ENCODE results near the gene SSUH2. TPM values are rescaled to one million over a fixed set of nuclear protein-coding genes. Genes with fewer than 3 reads are reported as not detected.

SSUH2 gene
- total and polyA plus RNA-seq, 2 experiments from 2014 or later = 0.73 to 2.3 TPM

DNA sequence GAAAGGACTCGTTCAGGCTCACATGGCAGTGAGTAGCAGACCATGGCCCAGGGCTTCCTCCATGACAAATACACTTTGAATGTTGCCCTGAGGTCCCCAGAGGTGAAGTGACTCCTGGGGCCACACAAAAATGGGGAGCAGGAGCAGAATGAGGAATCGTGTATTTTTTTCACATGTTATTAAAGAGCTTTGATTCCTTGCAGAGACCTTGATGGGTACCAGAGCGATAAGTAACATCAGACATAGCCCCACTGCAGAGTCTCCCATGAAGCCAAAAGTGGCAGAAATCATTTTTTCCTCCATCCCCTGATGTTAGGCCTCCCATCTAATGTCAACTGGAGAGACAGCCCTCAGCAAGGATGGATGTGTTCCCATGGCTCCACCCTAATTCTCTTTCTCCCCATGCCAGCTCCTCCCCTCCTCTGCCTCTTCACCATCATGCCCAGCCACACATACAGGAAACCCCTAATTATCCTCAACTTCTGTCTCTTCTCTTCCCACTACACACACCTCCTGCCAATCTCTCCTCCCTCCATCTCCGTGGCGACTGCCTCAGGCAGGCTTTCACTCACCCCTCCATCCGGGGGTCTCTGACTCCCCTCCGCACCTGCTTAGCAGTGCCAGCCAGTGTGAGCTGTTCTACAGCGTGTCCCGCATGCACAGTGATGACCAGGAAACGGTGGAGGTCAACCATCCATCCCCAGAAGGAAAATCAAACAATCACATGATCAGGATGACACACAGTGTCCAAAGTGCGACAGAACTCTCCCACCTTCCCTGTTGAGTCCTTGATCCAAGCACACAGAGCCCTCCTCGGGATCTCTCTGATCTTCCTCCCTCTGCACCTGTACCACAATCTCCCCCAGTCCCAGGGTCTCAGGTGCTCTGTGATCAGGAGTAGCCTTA is 7.1 kb upstream of the SSUH2 start:
- H3K27me3 Mint-ChIP-seq (ENCODE audit: insufficient read depth, low read depth, poor library complexity) = peaks cover 10% of the 10 kb centered on the region
- no peaks in the 10 kb centered on the region for H4K20me1 ChIP-seq (replicated peaks; ENCODE audit: insufficient read depth)
- peaks cover 6% of the 10 kb centered on the region; the same call in 1 of the 3 replicates for H3K9me3 Mint-ChIP-seq
- no peaks in the 10 kb centered on the region; the same call in 2 of the 3 replicates for H3K36me3 Mint-ChIP-seq (ENCODE audit: low read depth)
- H3F3A ChIP-seq (replicated peaks; ENCODE audit: low read depth) = no peaks in the 10 kb centered on the region
- H3K27ac ChIP-seq (ENCODE audit: low read depth) = no peak overlapping the region
- no peaks in the 10 kb centered on the region for H3K79me2 ChIP-seq (replicated peaks; ENCODE audit: insufficient read depth)
- TF ChIP-seq CREB1 (CRISPR knock-in tag; IDR thresholded peaks at IDR 0.05; ENCODE audit: low read depth) (no peak), EZH2phosphoT487 (IDR thresholded peaks at IDR 0.05; ENCODE audit: unreplicated experiment) (no peak), REST (IDR thresholded peaks at IDR 0.05; ENCODE audit: unreplicated experiment) (no peak), ZNF462 (CRISPR knock-in tag; IDR thresholded peaks at IDR 0.05) (no peak), NANOG (IDR thresholded peaks at IDR 0.05; ENCODE audit: borderline replicate concordance) (no peak), STAT1 (IDR thresholded peaks at IDR 0.05; ENCODE audit: unreplicated experiment) (no peak), ZNF331 (CRISPR knock-in tag; IDR thresholded peaks at IDR 0.05; ENCODE audit: low read depth) (no peak), ETS1 (IDR thresholded peaks at IDR 0.05) (no peak), EZH2 (IDR thresholded peaks at IDR 0.05; ENCODE audit: low read depth, unreplicated experiment) (no peak), JUNB (IDR thresholded peaks at IDR 0.05; ENCODE audit: unreplicated experiment) (no peak), POLR2AphosphoS5 (IDR thresholded peaks at IDR 0.05; ENCODE audit: low read depth) (no peak), ZNF114 (CRISPR knock-in tag; IDR thresholded peaks at IDR 0.05) (no peak)
- TF ChIP-seq, protein P1, sequence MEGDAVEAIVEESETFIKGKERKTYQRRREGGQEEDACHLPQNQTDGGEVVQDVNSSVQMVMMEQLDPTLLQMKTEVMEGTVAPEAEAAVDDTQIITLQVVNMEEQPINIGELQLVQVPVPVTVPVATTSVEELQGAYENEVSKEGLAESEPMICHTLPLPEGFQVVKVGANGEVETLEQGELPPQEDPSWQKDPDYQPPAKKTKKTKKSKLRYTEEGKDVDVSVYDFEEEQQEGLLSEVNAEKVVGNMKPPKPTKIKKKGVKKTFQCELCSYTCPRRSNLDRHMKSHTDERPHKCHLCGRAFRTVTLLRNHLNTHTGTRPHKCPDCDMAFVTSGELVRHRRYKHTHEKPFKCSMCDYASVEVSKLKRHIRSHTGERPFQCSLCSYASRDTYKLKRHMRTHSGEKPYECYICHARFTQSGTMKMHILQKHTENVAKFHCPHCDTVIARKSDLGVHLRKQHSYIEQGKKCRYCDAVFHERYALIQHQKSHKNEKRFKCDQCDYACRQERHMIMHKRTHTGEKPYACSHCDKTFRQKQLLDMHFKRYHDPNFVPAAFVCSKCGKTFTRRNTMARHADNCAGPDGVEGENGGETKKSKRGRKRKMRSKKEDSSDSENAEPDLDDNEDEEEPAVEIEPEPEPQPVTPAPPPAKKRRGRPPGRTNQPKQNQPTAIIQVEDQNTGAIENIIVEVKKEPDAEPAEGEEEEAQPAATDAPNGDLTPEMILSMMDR (conservative IDR thresholded peaks at IDR 0.05; ENCODE audit: low read depth in 2 of 2) = no peak
- H3K36me3 ChIP-seq (ENCODE audit: insufficient read depth) = no peaks in the 10 kb centered on the region
- H3K4me3 ChIP-seq = no peak overlapping the region
- no peak overlapping the region for H3K4me2 ChIP-seq
- ATAC-seq (no peak), DNase-seq (ENCODE audit: low spot score) (no peak)
- no peaks in the 10 kb centered on the region for H3K27me3 ChIP-seq (ENCODE audit: insufficient read depth)
- H3K27ac Mint-ChIP-seq = no peak overlapping the region
- no peak overlapping the region for H2AFZ ChIP-seq
- H3K9me2 ChIP-seq (ENCODE audit: insufficient read depth) = no peaks in the 10 kb centered on the region
- H3K4me3 Mint-ChIP-seq = no peak overlapping the region
- no peaks in the 10 kb centered on the region for H3K4me1 ChIP-seq (ENCODE audit: insufficient read depth)
- no peaks in the 10 kb centered on the region; the same call in 2 of the 3 replicates for H3K4me1 Mint-ChIP-seq
